T-helper 1 cell treated with Interleukin-12 subunit alpha and Interleukin-12 subunit beta and Interleukin-4 antibody, amounts not matched to agents 30 ng/mL and 1 ng/mL, for 36 hours (primary cell): ENCODE results near the gene RHCE. TPM values are rescaled to one million over a fixed set of nuclear protein-coding genes. Genes with fewer than 3 reads are reported as not detected.
"Not testable (repeated sequence)": the region's sequence is repeated elsewhere in the genome, so short reads cannot be mapped to it uniquely, and the experiment has no call there.

ENCODE experiments used
- intact Hi-C: fragments of 100-400 bp; cut with micrococcal nuclease; formaldehyde crosslinking; loops from one replicate; pipeline ENCODE4 v1.15.1; 2024
- total RNA-seq: library from RNA; stranded (reverse); gene quantifications from 2 replicates; pipeline ENCODE4 v1.2.3, GENCODE V29; 2022

RHCE gene
- total RNA-seq, 1 donor from 2014 or later: 0.22 TPM

GRCh38 chr1:25405731-25406305 is 14.8 kb downstream of the RHCE start:
- intact Hi-C loops: not testable (repeated sequence)

- intact Hi-C loops: loop anchor here (2.0 kb wide), 1 partner anchor 118 kb away; no protein-coding TSS in a partner anchor
Measured at GRCh38 chr1:25402947-25403803, 17.4 kb downstream of the RHCE start.

GRCh38 chr1:25398079-25398478 is 22.5 kb downstream of the RHCE start:
- intact Hi-C loops: not testable (repeated sequence)

GRCh38 chr1:25397549-25397948 is 23.1 kb downstream of the RHCE start:
- intact Hi-C loops: not testable (repeated sequence)

GRCh38 chr1:25392841-25393240 is 27.8 kb downstream of the RHCE start:
- intact Hi-C loops: no loop called here

- intact Hi-C loops: not testable (repeated sequence)
Measured at GRCh38 chr1:25389721-25390120, 30.9 kb downstream of the RHCE start.

GRCh38 chr1:25388691-25389090 is 31.9 kb downstream of the RHCE start:
- intact Hi-C loops: not testable (repeated sequence)

- intact Hi-C loops: not testable (repeated sequence)
Measured at GRCh38 chr1:25387096-25387495, 33.5 kb downstream of the RHCE start.

- intact Hi-C loops: not testable (repeated sequence)
Measured at GRCh38 chr1:25383875-25384274, 36.8 kb downstream of the RHCE start.

GRCh38 chr1:25383090-25383489 is 37.5 kb downstream of the RHCE start:
- intact Hi-C loops: not testable (repeated sequence)

GRCh38 chr1:25382543-25382942 is 38.1 kb downstream of the RHCE start:
- intact Hi-C loops: not testable (repeated sequence)

- intact Hi-C loops: not testable (repeated sequence)
Measured at GRCh38 chr1:25378367-25378766, 42.3 kb downstream of the RHCE start.

GRCh38 chr1:25371757-25372156 is 48.9 kb downstream of the RHCE start:
- intact Hi-C loops: not testable (repeated sequence)

GRCh38 chr1:25369691-25370271 is 50.8 kb downstream of the RHCE start:
- intact Hi-C loops: not testable (repeated sequence)

- intact Hi-C loops: no loop called here
Measured at GRCh38 chr1:25369241-25369640, 51.4 kb downstream of the RHCE start.

- intact Hi-C loops: not testable (repeated sequence)
Measured at GRCh38 chr1:25362634-25363559, 57.7 kb downstream of the RHCE start.

GRCh38 chr1:25361901-25362300 is 58.7 kb downstream of the RHCE start:
- intact Hi-C loops: no loop called here

GRCh38 chr1:25360596-25361581 is 59.7 kb downstream of the RHCE start:
- intact Hi-C loops: no loop called here

- intact Hi-C loops: no loop called here
Measured at GRCh38 chr1:25356848-25357247, 63.8 kb downstream of the RHCE start.

GRCh38 chr1:25356441-25356840 is 64.2 kb downstream of the RHCE start:
- intact Hi-C loops: no loop called here
